ENCODE measurements around the gene PAPOLB.

Gene PAPOLB

GRCh38 chr7:4824120-4824775 is 37.6 kb downstream of the PAPOLB start:
- no peak for DNase-seq (ENCODE audit: low spot score)
- no peak for TF ChIP-seq CTCF (IDR thresholded peaks at IDR 0.05; ENCODE audit: borderline replicate concordance, control extremely low read depth, extremely low read depth, insufficient read depth, missing control alignments)
- in situ Hi-C loops (cut with MboI; ENCODE audit: low sequenced_read_pairs, unreplicated experiment) = no loop called here

GRCh38 chr7:4823441-4824119 is 38.2 kb downstream of the PAPOLB start:
- TF ChIP-seq CTCF (IDR thresholded peaks at IDR 0.05; ENCODE audit: borderline replicate concordance, control extremely low read depth, extremely low read depth, insufficient read depth, missing control alignments) = no peak
- in situ Hi-C loops (cut with MboI; ENCODE audit: low sequenced_read_pairs, unreplicated experiment) = no loop called here

GRCh38 chr7:4822677-4823076 is 39.2 kb downstream of the PAPOLB start:
- in situ Hi-C loops (cut with MboI; ENCODE audit: low sequenced_read_pairs, unreplicated experiment) = no loop called here
- TF ChIP-seq CTCF (IDR thresholded peaks at IDR 0.05; ENCODE audit: borderline replicate concordance, control extremely low read depth, extremely low read depth, insufficient read depth, missing control alignments) = no peak
- no peak for DNase-seq (ENCODE audit: low spot score)

More at GRCh38 chr7:4823441-4824119, 38.2 kb downstream of the PAPOLB start:
- DNase-seq (ENCODE audit: low spot score) = no peak

- no peak for TF ChIP-seq CTCF (IDR thresholded peaks at IDR 0.05; ENCODE audit: borderline replicate concordance, control extremely low read depth, extremely low read depth, insufficient read depth, missing control alignments)
- in situ Hi-C loops (cut with MboI; ENCODE audit: low sequenced_read_pairs, unreplicated experiment) = no loop called here
- DNase-seq (ENCODE audit: low spot score) = no peak
Measured at GRCh38 chr7:4820967-4821471, 40.8 kb downstream of the PAPOLB start.

- no peak for DNase-seq (ENCODE audit: low spot score)
- TF ChIP-seq CTCF (IDR thresholded peaks at IDR 0.05; ENCODE audit: borderline replicate concordance, control extremely low read depth, extremely low read depth, insufficient read depth, missing control alignments) = no peak
Measured at GRCh38 chr7:4820405-4820966, 41.3 kb downstream of the PAPOLB start.

GRCh38 chr7:4819560-4820404 is 42.0 kb downstream of the PAPOLB start:
- no peak for TF ChIP-seq CTCF (IDR thresholded peaks at IDR 0.05; ENCODE audit: borderline replicate concordance, control extremely low read depth, extremely low read depth, insufficient read depth, missing control alignments)
- no peak for DNase-seq (ENCODE audit: low spot score)
- in situ Hi-C loops (cut with MboI; ENCODE audit: low sequenced_read_pairs, unreplicated experiment) = no loop called here

More at GRCh38 chr7:4820405-4820966, 41.3 kb downstream of the PAPOLB start:
- in situ Hi-C loops (cut with MboI; ENCODE audit: low sequenced_read_pairs, unreplicated experiment) = no loop called here

Measured in GM13976 (cell line).